Tibial artery (tissue), 4 donors: ENCODE results near the gene GBP1.
"Not testable (repeated sequence)": the region's sequence is repeated elsewhere in the genome, so short reads cannot be mapped to it uniquely, and the experiment has no call there.

ENCODE experiments used
- DNase-seq, 2 donors: peaks; one replicate each; pipeline ENCODE4 v3.0.0-alpha.2; 2019
- H3K27ac ChIP-seq, 2 donors: fragments of 200-600 bp; sonication (generic) in 1 of 2; 1 replicate in 1 of 2; 2 replicates in 1 of 2; pipeline ENCODE4 v1.5.1; 2018 to 2019; ENCODE audit warnings: mild to moderate bottlenecking in 1 of 2
- H3K27me3 ChIP-seq, 2 donors: fragments of 200-600 bp; sonication (generic) in 1 of 2; one replicate each; pipeline versions ENCODE4 v1.5.1 to v1.6.0; 2016 to 2019
- H3K36me3 ChIP-seq, 3 donors: fragments of 200-600 bp; sonication (generic) in 2 of 3; one replicate each; pipeline ENCODE4 v1.5.1; 2016 to 2019; ENCODE audit warnings: mild to moderate bottlenecking in 2 of 3
- H3K4me1 ChIP-seq, 4 donors: fragments of 200-600 bp; sonication (generic) in 2 of 4; 1 replicate in 3 of 4; 2 replicates in 1 of 4; pipeline ENCODE4 v1.5.1; 2016 to 2019
- H3K4me3 ChIP-seq, 2 donors: fragments of 200-600 bp; sonication (generic) in 1 of 2; 1 replicate in 1 of 2; 2 replicates in 1 of 2; pipeline ENCODE4 v1.5.1; 2018 to 2019; ENCODE audit warnings: mild to moderate bottlenecking in 2 of 2
- H3K9me3 ChIP-seq, 3 donors: fragments of 200-600 bp; sonication (generic) in 1 of 3; one replicate each; pipeline ENCODE4 v1.5.1; 2016 to 2019
- CTCF ChIP-seq, 2 experiments: fragments of 200-600 bp in 1 of 2; fragments of 450-650 bp in 1 of 2; IDR thresholded peaks; one replicate each; pipeline ENCODE4 v1.5.1; 2017 to 2019; ENCODE audit warnings: antibody characterized with exemption in 2 of 2, mild to moderate bottlenecking in 1 of 2, moderate library complexity in 1 of 2
- intact Hi-C: fragments of 100-400 bp; cut with DNase I; formaldehyde crosslinking; loops from one replicate; pipeline ENCODE4 v1.15.0; 2023; ENCODE audit warnings: low total_unique reads

The GBP1 gene

GRCh38 chr1:89088572-89088971 lies 23.6 kb upstream of the GBP1 start:
- DNase-seq, result no peak
- Histone ChIP-seq H3K27me3 (no peaks in the 10 kb centered on the region), H3K36me3 (no peaks in the 10 kb centered on the region), H3K4me3 (no peak overlapping the region), H3K27ac (no peak overlapping the region), H3K4me1 (no peaks in the 10 kb centered on the region), H3K9me3 (no peaks in the 10 kb centered on the region)
- intact Hi-C loops, result no loop called here
- TF ChIP-seq CTCF (IDR thresholded peaks at IDR 0.05), result no peak

GRCh38 chr1:89087241-89087640 lies 22.2 kb upstream of the GBP1 start:
- H3K27me3 ChIP-seq, result no peaks in the 10 kb centered on the region
- H3K4me1 ChIP-seq, result no peaks in the 10 kb centered on the region
- H3K4me3 ChIP-seq, result no peak overlapping the region
- intact Hi-C loops, result no loop called here
- H3K36me3 ChIP-seq, result no peaks in the 10 kb centered on the region
- no peak overlapping the region for H3K27ac ChIP-seq
- TF ChIP-seq CTCF (IDR thresholded peaks at IDR 0.05), result no peak
- no peak for DNase-seq
- no peaks in the 10 kb centered on the region for H3K9me3 ChIP-seq

- DNase-seq, result no peak
- no peak for TF ChIP-seq CTCF (IDR thresholded peaks at IDR 0.05)
- Histone ChIP-seq H3K4me3 (no peak overlapping the region), H3K27ac (no peak overlapping the region), H3K4me1 (no peaks in the 10 kb centered on the region), H3K9me3 (no peaks in the 10 kb centered on the region), H3K36me3 (no peaks in the 10 kb centered on the region), H3K27me3 (no peaks in the 10 kb centered on the region)
- intact Hi-C loops, result no loop called here
These were observed 20.8 kb upstream of the GBP1 start for GRCh38 chr1:89085781-89086180.

GRCh38 chr1:89081005-89081404 lies 16.0 kb upstream of the GBP1 start:
- intact Hi-C loops, result no loop called here
- no peak for TF ChIP-seq CTCF (IDR thresholded peaks at IDR 0.05)
- no peak overlapping the region for H3K27ac ChIP-seq
- no peaks in the 10 kb centered on the region for H3K9me3 ChIP-seq
- no peak overlapping the region for H3K4me3 ChIP-seq
- DNase-seq, result no peak
- no peaks in the 10 kb centered on the region for H3K36me3 ChIP-seq
- H3K4me1 ChIP-seq, result no peaks in the 10 kb centered on the region
- H3K27me3 ChIP-seq, result no peaks in the 10 kb centered on the region

GRCh38 chr1:89080068-89080467 lies 15.1 kb upstream of the GBP1 start:
- intact Hi-C loops, H3K27ac ChIP-seq, H3K36me3 ChIP-seq: not testable (repeated sequence)

GRCh38 chr1:89072466-89073065 lies 7.6 kb upstream of the GBP1 start:
- intact Hi-C loops, H3K9me3 ChIP-seq, H3K4me3 ChIP-seq, H3K36me3 ChIP-seq, H3K27me3 ChIP-seq, H3K4me1 ChIP-seq, H3K27ac ChIP-seq, DNase-seq: not testable (repeated sequence)

More at GRCh38 chr1:89080068-89080467, 15.1 kb upstream of the GBP1 start:
- DNase-seq, H3K4me3 ChIP-seq, H3K4me1 ChIP-seq, H3K9me3 ChIP-seq, H3K27me3 ChIP-seq: not testable (repeated sequence)

GRCh38 chr1:89070509-89070908 lies 5.5 kb upstream of the GBP1 start:
- Histone ChIP-seq H3K36me3 (no peaks in the 10 kb centered on the region), H3K27me3 (no peaks in the 10 kb centered on the region), H3K27ac (no peak overlapping the region), H3K4me1 (peaks cover 0 to 5% (median 0%) of the 10 kb centered on the region in 4 donors), H3K9me3 (no peaks in the 10 kb centered on the region), H3K4me3 (peak overlapping the region; percentile 24 to 26)
- intact Hi-C loops, result no loop called here
- no peak for DNase-seq
- no peak for TF ChIP-seq CTCF (IDR thresholded peaks at IDR 0.05)
